ENCODE data around the gene RETN.
A peak's percentile ranks its signal among the peaks of the same experiment; 100 is the strongest.

GRCh38 chr19:7652061-7652641 is 16.7 kb upstream of the RETN start:
- peak; percentile 97 for TF ChIP-seq CTCF (IDR thresholded peaks at IDR 0.05; ENCODE audit: low read depth, low read length)
- no peak for TF ChIP-seq POLR2A (IDR thresholded peaks at IDR 0.05; ENCODE audit: extremely low read depth, insufficient read length)
- TF ChIP-seq MYC (IDR thresholded peaks at IDR 0.05; ENCODE audit: low read depth, low read length) = peak; percentile 82
